GM21717 (cell line): Measurements from ENCODE around the gene CDS1.
"Not testable (repeated sequence)": the region's sequence is repeated elsewhere in the genome, so short reads cannot be mapped to it uniquely, and the experiment has no call there.

Experiments
- ATAC-seq: cut with Tn5 transposase; IDR thresholded peaks from one replicate; pipeline ENCODE4 v1.9.1; 2021; ENCODE audit warnings: mild to moderate bottlenecking, moderate library complexity; ENCODE audit not compliant: unreplicated experiment

Gene CDS1

DNA sequence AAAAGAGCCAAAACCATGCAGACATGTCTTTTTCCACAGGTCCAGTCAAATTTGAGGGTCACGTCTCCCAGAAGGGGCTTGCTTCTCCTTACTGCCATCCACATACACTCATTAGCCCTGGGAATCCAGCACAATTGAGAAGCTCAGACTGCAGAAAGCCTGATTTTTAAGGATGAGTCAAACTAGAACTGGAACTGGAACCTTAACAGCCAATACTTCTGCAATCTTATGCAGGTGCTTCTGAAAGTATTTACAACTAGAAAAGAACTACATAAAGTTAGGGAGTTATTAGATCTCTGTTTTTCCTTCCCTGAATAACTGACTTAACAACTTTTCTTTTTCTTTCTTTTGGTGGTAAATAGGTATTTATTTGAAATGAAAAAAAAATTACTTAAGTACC lies 86.3 kb downstream of the CDS1 start:
- no peak for ATAC-seq

DNA sequence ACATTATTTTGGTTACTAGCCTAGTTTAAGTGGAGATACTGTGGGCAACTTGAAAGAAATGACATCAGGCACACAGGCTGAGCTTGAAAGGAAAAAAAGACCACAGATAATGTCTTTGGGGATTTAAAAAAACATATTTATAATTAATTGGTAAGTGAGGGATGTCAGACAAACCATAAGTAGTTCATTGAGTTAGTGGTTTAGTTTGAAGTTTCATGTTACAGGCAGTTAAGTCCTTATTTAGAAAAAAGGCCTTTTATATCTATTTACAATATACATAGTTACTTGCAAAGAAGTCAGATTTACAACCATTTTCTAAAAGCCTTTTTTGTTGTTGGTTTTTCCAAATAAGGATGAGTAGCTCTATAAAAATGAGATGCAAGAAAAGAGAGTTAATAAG lies 89.2 kb downstream of the CDS1 start:
- no peak for ATAC-seq

DNA sequence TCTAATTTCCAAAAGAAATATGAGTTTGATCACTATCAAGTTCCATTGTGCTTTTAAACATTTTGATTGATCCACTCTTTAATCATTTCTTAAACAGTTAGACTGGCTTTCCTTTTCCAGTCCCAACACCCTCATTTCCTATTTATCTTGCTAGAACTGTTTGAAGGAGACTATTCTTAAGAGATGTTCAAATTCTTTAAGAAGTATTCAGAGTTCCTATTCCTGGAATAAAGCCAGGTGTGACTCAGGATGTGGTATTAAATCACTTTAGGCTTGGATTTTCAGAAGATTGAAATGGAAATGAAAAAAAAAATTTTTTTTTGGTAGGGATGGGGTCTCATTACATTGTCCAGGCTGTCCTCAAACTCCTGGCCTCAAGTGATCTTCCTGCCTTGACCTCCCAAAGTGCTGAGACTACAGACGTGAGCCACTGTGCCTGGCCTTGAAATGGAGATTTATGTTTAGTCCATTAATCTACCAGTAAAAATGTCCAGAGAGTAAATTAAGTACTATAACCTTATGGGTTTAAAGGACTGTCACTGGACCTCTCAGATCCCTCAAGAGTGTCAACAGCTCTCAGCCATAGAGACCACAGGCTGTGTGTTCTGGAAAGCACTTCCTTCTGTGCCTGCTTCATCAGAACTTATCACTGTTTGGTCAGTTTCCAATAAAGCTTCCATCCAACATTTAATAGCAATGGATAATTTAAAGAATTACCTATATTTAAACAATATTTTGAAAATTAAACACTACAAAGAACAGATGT lies 90.7 kb downstream of the CDS1 start:
- ATAC-seq, result no peak

DNA sequence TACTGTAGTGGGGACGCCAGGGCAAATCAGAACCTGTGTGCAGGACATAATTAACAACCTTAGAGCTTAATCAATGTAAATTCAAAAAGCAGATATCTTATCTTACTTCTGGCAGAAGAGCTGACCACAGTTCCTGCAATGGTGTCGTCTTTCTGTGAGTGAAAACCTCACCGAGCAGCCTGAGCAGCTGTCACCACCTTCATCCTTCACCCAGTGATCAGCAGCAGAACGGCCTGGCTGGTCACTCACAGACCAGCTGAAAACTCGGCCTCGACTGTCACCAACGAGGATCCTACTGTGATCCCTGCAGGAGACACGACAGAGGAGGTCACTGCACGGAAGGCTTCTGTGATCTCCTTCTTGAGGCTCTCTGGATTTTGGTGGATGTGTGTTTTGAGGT lies 94.2 kb downstream of the CDS1 start:
- no peak for ATAC-seq

DNA sequence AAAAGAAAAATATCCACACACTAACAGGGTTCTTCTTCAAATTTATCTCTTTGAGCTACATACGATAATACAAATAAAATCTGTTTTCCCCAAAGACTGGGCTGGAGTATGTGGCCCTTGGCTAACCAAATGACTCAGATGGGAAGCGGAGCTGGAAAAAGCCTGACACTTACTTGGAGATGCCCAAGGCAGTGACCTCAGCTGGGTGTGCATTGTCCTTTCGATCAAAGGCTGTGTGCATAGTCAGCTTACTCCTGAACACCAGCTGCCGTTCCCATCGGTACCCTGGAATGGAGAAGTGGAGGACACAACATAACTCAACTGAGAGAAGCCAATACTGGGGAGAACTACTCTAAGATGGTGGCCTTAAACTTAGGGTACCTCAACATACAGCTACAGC lies 95.1 kb downstream of the CDS1 start:
- ATAC-seq, result no peak

DNA sequence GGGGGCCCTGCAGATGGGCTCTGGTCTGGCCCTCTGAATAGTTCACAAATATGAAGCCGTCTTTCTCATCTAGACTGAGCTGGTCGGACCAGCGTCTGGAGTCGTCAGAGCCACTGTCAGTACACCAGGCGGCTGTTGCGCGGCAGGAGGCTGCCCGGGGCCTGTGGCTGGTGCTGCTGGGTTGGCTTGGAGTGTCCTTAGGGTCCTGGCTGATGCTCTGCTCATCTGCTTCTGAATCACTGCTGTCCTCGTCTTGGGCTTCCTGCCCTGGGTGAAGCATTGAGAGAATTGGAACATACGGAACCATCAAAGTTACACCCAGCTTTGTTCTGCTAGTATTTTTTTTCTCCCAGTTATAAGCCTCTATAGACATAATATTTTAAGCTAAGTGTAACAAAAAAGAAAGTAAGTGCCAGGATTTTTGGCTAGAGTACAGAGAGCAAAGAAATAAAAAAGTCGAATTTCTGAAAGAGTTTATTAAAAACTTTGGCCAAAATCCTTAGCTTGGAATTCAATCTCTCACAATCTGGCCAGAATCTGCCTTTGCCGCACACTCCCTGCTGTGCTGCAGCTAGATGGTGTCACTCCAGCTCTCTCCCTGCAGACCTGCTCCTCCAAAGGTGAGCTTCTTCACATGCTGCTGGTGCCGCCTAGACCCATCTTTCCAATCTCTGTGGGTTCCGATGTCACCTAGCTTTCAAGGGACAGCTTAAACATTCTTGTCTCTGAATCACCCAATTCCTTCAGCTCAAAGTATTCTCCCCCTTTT lies 96.2 kb downstream of the CDS1 start:
- ATAC-seq, result no peak

DNA sequence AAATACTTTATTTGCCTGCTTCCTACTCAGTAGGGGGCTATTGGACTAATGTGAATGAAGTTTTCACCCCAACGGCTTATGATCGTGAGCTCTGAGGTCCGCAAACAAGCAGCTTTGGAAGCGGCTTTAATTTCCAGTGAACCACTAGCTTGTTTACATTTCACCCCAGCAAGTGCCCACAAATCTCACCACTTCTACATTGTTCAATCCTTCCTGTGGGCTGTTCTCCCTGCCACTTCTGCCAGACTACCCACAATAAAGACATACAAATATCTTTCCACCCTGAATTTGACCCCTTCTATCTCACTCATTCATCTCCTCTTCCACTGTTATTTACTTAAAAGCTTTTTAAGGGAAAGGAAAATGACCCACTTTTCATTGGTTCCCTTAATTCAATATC lies 98.0 kb downstream of the CDS1 start:
- no peak for ATAC-seq

DNA sequence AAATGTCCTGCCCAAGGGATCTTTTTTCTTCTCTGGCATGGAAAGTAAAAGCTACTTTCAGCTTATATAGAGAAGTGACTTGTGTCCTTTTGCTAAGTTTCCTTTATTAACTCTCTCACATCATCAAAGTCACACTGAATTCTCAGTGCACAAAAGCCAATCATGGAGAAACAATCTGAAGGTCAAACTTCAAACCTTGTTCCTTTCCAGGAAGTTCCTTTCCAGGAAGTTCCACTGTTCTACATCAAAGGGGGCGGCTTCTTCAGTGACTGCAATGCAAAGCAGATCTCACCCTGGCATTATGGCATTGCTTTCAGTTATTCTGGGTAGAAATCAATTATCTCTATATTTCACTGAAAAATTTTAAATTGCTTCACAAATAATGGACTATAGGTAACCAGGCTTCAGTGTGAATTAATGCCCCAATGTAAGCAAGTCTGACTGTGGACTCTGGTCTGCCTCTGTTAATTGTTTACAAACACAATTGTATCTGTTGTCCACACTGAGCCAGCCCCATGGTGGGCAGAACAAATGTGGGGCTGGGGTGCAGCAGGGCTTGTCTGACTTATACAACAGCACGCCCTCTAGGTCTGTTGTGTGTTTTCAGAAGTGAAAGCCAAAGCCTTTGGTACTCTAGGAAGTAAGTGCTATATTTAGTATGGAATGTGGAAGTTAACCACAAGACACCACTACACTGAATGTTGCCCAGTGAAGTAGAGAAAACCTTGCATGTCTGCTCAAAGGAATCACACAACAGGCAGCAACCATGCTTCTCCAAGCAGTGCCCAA lies 98.8 kb downstream of the CDS1 start:
- no peak for ATAC-seq

DNA sequence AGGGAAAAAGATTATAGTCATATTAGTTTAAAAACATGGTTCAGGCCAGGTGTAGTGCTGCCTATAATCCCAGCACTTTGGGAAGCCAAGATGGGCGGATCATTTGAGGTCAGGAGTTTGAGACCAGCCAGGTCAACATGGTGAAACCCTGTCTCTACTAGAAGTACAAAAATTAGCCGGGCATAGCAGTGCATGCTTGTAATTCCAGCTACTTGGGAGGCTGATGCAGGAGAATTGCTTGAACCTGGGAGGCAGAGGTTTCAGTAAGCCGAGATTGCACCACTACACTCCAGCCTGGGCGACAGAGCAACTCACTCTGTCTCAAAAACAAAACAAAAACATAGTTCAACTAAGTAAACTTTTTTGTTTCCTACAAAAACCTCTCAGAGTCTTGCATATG lies 99.7 kb downstream of the CDS1 start:
- ATAC-seq, result not testable (repeated sequence)

DNA sequence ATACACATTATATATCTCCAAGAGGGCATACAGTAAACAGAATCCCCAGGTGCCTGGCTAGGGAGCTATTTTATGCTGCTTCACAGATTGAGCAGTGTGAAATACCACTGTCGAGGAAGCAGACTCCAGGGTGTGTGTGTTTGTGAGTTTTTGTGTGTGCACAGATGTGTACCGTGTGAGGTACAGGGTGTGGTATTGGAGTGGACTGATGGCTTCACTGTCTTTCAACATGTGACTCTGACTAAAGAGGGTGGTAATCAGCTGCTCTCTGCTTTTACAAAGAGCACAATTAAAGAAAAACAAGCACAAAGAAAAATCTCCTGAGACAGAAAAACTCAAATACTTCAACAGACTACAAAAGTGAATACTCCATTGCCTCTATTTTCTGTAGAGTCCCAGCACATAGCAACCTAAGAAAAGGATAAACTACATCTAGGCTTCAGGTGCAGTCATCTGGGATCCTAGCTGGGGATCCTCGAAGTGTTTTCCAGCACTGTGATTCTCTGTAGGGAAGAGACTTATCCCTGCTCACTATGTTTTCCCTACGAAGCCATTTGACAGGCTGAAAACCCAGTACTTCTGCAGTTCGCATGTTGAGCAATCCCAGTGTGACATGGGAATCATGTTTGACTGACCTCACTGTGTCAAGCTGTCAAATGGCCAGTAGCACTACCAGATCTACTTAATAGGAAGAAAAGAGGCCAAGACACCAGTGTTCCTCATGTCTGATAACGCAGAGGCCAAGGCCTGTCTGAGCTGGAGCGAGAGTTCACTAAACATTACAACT lies 100.3 kb downstream of the CDS1 start:
- no peak for ATAC-seq

DNA sequence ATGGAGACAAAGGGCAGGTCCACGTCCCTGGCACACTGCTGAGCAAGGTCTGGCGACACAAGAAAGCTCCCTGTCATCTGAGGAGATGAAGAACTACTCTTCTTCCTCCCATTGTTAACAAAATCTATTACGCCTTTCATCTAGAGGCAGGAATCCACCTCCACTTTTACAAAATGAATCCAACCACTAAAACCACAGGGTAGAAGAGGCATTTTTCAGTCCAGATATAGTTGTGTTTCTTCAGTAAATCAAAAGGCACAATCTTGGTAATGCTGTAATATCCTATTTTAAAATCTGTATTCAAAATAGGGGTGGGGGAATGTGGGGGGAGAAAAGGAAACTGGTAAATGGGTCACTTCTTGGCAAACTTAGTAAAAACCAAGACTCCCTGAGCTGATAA lies 101.4 kb downstream of the CDS1 start:
- ATAC-seq, result no peak

DNA sequence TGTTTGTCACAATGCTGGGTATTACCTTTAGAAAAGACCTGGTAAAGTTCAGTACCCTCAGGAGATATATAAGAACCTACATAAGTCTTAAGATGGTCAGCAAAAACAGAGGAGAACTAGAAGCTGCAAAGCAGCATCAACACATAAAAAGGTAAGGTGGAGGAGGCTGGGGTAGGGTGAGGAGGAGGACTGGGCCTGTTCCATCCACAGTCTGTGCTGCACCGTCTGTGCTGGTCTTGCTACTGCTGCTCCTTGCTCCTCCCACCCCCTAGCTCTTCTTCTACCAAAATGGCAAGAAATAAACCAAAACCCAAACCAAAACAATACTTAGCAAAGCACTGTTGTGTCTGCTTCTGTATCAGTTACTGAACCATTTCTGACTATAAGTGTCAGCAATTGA lies 102.2 kb downstream of the CDS1 start:
- ATAC-seq, result no peak

DNA sequence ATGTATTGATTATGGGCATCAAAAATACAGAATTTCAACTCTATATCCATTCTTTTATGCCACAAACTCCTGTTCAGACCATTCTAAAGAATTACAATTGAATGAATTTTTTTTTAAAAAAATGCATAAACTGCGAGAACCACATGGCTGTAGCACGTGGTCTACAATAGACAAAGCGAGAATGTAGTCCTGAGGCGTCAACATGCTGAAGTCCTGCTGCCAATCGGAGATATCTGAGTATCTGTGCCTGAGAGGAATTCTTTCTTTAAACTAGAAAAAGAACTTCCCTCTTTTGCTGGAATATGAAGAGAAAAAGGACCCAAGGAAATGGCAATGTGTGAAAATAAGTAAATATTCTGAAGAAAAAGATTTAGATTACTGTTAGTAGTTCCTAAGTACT lies 105.7 kb downstream of the CDS1 start:
- ATAC-seq, result no peak

DNA sequence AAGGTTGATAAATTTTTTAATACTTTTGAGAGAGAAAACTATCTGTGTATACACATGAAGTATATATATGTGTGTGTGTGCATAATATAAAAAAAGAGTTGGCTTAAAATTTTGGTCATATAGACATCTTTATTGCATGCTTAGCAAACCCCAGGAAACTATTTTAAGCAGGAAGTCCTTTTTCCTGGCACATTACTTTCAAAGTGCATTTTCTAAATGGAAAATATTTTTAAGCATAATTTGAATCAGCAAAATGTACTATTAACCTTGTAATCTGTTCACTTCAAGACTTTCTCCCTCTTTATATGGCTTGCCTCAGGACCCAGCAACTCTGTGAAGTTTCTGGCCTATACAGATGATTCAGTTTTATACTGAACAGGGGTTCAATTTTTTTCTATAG lies 106.3 kb downstream of the CDS1 start:
- ATAC-seq, result no peak

DNA sequence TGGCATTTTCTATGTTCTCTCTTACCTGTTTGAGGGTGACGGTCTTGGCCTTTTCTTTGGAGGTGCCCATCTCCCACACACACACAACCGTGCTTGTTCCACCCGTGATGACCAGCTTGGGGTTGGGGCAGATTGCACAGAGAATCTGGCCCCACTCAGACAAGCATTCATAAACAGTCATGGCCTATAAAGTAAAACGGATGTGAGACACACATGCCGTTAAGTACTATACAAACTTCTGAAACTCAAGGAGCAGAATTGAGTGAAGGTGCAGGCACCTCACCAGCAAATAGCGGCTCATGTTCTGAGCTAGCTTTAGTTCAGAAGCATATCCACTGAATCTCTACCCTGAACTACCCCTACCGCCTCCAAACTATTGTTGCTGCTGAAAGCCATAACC lies 107.6 kb downstream of the CDS1 start:
- no peak for ATAC-seq

DNA sequence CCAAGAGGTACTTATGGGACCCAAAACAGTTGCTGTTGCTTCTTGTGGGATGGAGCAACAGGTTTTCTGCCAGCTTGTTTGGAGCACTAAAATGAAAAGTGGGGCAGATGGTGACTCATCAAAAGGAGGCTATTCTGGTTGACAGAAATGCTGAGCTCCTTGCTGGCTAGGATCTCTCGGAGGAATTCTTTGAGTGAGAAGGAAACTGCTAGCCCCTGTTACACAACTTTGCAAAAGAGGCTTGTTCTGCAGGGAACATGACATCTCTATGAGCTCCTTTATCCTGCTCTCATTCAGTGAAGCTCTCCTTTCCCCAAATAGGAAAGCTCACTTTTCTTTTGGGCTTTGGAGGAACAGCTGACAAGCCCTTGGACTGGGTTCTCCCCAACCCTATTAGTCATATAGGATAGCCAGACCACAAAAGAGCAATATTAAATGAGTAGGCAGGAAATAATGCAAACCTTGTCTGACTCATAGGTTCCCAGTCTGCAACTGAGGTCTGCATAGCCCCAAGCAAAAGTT lies 108.3 kb downstream of the CDS1 start:
- ATAC-seq, result no peak

DNA sequence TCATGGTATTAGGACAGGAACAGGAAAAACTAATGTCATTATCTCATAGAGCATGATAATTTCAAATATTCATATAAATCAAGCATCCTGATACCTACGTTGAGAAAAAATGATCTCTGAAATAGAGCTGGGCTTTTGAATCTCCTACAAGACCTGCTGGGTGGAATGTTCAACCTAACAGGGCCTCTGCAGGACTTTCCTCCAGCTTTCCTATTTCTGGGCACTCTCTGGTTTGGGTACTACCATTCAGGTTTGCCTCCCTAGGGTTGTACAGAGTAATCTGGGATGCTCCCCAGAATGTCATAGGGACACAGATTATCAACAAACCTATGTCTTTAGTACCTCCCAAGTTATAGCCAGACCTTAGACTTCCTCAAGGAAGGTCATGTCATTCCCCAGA lies 108.9 kb downstream of the CDS1 start:
- ATAC-seq, result no peak

DNA sequence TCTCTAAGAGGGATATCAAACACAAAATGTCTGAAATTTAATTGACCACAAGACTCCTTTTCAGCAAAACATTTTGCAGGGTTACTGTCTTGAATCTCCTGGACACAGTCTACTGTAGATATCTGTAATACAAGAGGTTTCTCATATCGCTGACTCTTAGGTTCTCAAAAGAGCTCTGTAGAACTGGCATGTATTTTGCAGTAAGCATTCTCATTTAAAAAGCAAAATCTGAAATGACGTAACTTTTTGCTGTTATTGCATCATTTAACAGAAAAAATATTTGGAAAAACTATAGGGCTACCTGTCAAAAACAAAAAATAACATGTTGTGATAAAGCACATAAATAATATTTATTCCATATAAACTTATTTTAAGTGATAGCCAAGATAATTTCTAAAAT lies 114.2 kb downstream of the CDS1 start:
- no peak for ATAC-seq

DNA sequence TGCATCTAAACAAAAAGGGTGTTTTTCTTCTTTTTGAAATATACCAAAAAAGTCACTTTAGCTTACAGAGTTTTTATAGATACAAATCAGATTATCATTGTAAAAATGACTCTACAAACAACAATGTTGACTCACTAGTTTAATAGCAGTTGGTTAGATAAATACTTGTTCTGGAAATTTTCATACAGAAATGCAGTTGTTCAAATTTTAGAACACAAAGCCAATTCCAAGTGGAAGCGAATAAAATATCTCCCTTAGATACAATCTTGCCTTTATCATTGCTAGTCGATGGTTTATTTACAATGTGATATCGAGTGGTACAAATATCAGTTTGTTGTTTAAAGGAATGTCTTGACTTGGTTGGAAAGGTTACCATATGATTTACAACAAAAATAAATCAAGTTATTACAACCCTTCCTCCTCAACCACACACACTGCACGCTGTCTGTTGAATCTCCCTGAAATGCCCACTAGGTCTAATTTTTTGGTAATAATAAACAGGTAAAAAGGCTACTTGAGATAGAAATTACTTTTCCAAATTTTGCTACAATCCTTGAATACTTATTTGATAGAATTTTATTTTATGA lies 114.8 kb downstream of the CDS1 start:
- no peak for ATAC-seq

DNA sequence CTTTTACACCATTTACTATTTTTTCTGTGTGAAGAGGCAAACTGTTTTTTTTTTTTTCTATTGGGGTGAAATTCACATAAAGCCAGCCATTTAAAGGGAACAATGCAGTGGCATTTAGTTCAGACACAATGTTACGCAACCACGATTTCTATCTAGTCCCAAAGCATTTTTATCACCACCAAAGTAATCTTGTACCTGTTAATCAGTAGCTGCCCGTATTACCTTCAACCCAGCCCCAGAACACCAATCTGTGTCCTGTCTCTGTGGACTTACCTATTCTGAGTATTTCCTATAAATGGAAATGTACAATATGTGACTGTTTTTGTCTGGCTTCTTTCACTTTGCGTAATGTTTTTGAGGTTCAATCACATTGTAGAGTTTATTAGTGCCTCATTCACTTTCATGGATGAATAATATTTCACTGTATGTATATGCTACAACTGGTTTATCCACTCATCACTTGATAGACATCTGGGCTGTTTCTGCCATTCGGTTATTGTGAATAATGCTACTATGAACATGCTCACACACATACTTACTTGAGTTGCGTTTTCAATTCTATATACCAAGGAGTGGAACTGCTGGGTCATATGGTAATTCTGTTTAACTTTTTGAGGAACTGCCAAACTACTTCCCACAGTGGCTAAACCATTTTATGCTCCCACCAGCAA lies 116.2 kb downstream of the CDS1 start:
- ATAC-seq, result no peak
